Neutrophil (primary cell): ENCODE results near the gene LMOD1.

ENCODE experiments used
- H3K27ac ChIP-seq: fragments of 200-600 bp; sonication (generic); 2 replicates; pipeline ENCODE4 v1.5.1; 2016; ENCODE audit warnings: mild to moderate bottlenecking, moderate library complexity
- H3K27me3 ChIP-seq: fragments of 200-600 bp; sonication (generic); 2 replicates; pipeline ENCODE4 v1.6.0; 2016; ENCODE audit warnings: mild to moderate bottlenecking
- H3K36me3 ChIP-seq: fragments of 200-600 bp; sonication (generic); 2 replicates; pipeline ENCODE4 v1.5.1; 2017
- H3K4me1 ChIP-seq, 2 experiments: fragments of 200-600 bp in 1 of 2; sonication (generic) in 1 of 2; 1 replicate in 1 of 2; 2 replicates in 1 of 2; pipeline versions ENCODE4 v1.5.1 to v1.6.1; 2013 to 2016; ENCODE audit warnings: low read depth in 1 of 2, low read length in 1 of 2, mild to moderate bottlenecking in 1 of 2, moderate library complexity in 1 of 2; ENCODE audit not compliant: control insufficient read depth in 1 of 2, insufficient read depth in 1 of 2
- H3K4me3 ChIP-seq, 2 experiments: fragments of 200-600 bp in 1 of 2; sonication (generic) in 1 of 2; 1 replicate in 1 of 2; 2 replicates in 1 of 2; pipeline ENCODE4 v1.5.1; 2013 to 2016; ENCODE audit warnings: low read depth in 1 of 2, low read length in 1 of 2, mild to moderate bottlenecking in 1 of 2, moderate library complexity in 1 of 2
- H3K9me3 ChIP-seq: fragments of 200-600 bp; sonication (generic); 2 replicates; pipeline ENCODE4 v1.5.1; 2016
- CTCF ChIP-seq: fragments of 200-600 bp; sonication (generic); IDR thresholded peaks from 2 replicates; pipeline ENCODE4 v1.5.1; 2016; ENCODE audit warnings: antibody characterized with exemption

The LMOD1 gene

DNA sequence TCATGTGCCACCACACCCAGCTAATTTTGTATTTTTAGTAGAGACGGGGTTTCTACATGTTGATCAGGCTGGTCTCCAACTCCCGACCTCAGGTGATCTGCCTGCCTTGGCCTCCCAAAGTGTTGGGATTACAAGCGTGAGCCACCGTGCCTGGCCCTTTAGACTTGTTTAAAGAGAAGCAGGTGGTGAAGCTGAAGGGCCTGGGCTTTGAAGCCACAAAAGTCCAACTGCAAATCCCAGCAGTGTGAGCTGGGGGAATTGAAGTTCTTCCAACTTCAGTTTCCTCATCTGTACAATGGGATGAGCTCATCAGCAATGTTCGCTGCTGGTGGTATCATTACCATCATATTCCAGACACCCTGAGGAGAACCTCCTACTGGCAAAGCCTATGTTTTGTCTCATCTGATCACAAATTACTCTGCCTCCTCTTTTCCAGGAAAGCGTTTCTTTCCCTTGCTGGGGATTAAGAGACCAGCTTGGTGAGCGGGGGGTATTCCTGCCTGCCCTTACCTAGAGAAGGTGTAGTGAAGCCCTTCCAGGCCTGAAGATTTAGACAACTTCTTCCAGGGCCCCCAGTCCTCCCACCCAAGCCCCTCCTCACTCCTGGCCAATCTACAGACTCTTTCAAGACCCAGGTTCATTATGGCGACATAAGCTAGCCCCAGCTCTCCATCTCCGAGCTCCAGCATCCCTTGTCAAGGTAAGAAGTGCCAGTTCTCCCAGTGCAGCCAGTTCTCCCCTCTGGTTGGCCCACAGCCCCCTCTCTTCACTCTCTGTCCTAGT, 60.1 kb downstream of the LMOD1 start:
- no peak for TF ChIP-seq CTCF
- H3K4me3 ChIP-seq, result no peak overlapping the region
- no peaks in the 10 kb centered on the region for H3K9me3 ChIP-seq
- H3K36me3 ChIP-seq, result no peaks in the 10 kb centered on the region
- peaks cover 67% of the 10 kb centered on the region for H3K27me3 ChIP-seq
- no peak overlapping the region for H3K27ac ChIP-seq
- peaks cover 35 to 38% of the 10 kb centered on the region in 2 experiments for H3K4me1 ChIP-seq

DNA sequence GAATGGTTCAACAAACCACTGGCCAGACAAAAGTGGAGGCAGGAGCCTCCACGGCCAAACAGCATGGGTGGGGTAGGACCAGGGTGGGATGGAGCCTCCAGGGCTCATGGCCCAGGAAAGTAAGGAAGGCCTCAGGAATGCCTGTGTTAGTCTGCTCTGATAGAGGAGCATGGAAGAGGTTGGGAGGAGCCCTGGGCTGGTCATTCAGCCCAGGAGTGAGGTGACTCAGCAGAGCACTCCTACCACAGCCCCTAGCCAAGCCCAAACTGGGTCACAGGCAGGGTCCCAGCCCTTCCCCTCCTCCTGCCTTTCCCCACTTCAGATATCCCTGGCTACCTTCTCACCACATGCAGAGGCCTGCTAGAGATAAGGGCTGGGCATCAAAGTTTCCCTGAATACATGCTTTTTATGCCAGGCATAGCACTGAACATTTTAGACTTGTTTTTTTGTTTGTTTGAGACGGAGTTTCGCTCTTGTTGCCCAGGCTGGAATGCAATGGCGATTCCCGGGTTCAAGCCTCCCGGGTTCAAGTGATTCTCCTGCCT, 60.7 kb downstream of the LMOD1 start:
- no peak overlapping the region for H3K27ac ChIP-seq
- no peak overlapping the region for H3K4me3 ChIP-seq
- no peaks in the 10 kb centered on the region for H3K36me3 ChIP-seq
- no peak for TF ChIP-seq CTCF
- H3K9me3 ChIP-seq, result no peaks in the 10 kb centered on the region
- peaks cover 60% of the 10 kb centered on the region for H3K27me3 ChIP-seq
- peaks cover 42 to 45% of the 10 kb centered on the region in 2 experiments for H3K4me1 ChIP-seq

GRCh38 chr1:201884425-201884824, 61.9 kb downstream of the LMOD1 start:
- H3K27ac ChIP-seq, result peak overlapping the region; percentile 89
- no peak overlapping the region for H3K4me3 ChIP-seq
- no peak for TF ChIP-seq CTCF
- peaks cover 48% of the 10 kb centered on the region for H3K27me3 ChIP-seq
- H3K36me3 ChIP-seq, result no peaks in the 10 kb centered on the region
- H3K9me3 ChIP-seq, result no peaks in the 10 kb centered on the region
- H3K4me1 ChIP-seq, result peaks cover 43 to 47% of the 10 kb centered on the region in 2 experiments

- H3K27me3 ChIP-seq, result peaks cover 42% of the 10 kb centered on the region
- no peaks in the 10 kb centered on the region for H3K9me3 ChIP-seq
- TF ChIP-seq CTCF, result no peak
- peaks cover 41 to 43% of the 10 kb centered on the region in 2 experiments for H3K4me1 ChIP-seq
- no peaks in the 10 kb centered on the region for H3K36me3 ChIP-seq
- H3K27ac ChIP-seq, result peak overlapping the region; percentile 89
- peak overlapping the region; percentile 41 to 44 for H3K4me3 ChIP-seq
Measured at GRCh38 chr1:201883786-201884185, 62.6 kb downstream of the LMOD1 start.

DNA sequence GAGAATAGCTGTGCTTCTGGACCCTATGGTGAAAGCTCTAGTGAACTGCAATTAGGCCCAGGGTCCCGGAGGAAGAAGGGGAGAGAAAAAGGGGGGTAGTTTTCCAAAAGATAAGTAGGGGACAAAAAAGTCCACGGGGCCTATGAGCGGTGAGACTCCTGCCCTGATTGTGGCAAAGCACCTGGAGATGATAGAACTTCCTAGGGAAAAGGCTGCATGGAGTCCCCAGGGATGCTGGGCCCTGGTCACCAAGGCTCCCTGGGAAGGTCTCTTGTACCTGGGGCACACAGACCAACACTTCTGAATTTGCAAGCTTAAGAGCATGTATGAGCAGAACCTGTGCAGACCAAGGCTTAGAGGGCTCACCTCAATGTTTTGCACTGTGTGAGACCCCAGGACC, 63.1 kb downstream of the LMOD1 start:
- TF ChIP-seq CTCF, result no peak
- Histone ChIP-seq H3K27ac (peak overlapping the region; percentile 89), H3K27me3 (peaks cover 36% of the 10 kb centered on the region), H3K4me1 (peaks cover 40% of the 10 kb centered on the region in 2 experiments), H3K4me3 (peak overlapping the region; percentile 41 to 44), H3K36me3 (no peaks in the 10 kb centered on the region), H3K9me3 (no peaks in the 10 kb centered on the region)
